NCI-H1092 (cell line): Measurements from ENCODE around the gene USP37.
"Not testable (repeated sequence)": the region's sequence is repeated elsewhere in the genome, so short reads cannot be mapped to it uniquely, and the experiment has no call there.

Source experiments
- DNase-seq: peaks from one replicate; lab custom pipeline; 2025; lab: John Stamatoyannopoulos, UW

Gene USP37

DNA sequence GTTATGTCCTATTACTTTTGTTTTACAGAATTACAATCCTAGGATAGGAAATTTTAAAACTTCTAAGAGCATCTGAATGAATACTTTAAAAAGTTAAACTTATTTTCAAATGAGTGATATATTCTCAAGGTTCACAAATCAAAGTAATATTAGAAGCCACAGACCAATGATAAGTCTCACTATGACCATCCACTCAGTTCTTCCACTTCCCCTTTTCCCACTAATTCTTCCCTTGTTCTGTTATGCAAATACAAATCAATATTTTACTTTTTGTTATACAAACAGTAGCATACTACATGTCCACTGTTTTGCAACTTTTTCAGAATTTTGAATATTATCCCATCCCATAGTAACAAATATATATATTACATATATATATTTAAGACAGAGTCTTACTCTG is 20.2 kb downstream of the USP37 start:
- no peak for DNase-seq

- no peak for DNase-seq
These were observed 20.6 kb downstream of the USP37 start for GRCh38 chr2:218547511-218547910.

DNA sequence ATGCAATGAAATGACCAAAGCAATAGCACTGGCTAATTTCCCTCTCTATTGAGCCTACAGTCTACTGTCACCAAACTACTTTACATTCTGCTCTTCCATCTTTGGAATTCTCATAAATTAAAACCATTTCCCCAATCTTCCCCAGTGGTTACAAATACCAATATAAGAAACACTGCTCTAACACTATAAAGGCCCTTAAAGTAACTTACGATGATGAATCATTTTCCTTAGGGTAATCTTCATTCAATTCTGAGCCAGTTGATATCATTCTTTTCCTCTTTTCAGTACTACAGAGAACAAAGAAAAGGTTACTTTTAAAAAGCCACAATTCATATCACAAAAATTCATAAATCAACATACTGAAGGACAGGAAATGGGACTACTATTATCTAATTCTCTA is 22.1 kb downstream of the USP37 start:
- no peak for DNase-seq

DNA sequence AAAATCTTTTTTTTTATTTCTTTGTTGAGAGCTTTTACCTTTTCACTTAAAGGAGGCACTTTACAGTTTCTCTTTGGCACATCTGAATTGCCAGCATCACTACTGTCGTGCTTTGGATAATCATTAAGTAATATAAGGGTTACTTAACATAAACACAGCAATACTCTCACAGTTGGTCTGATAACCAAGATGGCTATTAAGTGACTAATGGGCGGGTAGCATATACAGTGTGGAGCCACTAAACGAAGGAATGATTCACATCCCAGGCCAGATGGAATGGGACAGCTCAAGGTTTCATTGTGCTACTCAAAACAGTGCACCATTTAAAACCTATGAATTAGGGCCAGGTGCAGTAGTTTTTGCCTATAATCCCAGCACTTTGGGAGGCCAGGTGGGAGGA is 28.1 kb downstream of the USP37 start:
- DNase-seq: no peak

DNA sequence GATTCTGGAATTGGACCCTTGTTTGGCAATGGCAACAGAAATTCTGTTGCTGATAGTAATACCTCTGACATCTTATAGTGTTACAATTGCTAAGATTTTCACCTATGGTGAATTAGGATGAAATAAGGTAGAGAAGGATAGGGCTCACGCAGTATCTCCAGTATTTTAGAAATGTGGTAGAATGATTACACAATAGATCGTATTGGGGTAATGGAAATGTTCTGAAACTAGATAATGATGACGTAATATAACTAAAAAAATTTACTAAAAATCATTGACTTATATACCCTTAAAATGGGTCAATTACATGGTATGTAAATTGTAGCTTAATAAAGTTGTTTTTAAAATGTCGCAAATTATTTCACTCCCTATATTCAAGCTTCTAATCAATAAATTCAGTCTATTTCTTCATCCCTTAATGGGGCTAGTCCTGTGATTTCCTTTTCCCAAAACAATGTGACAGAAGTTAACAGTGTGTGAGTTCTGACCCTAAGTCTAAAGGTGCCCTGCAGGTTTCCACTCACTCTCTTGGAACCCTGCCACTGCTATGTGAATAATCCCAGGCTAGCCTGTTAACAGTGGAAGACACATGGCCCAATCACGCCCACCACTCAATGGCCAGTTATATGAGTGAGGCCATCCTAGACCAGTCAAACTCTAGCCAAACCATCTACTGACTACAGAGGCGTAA is 31.2 kb downstream of the USP37 start:
- DNase-seq: no peak

DNA sequence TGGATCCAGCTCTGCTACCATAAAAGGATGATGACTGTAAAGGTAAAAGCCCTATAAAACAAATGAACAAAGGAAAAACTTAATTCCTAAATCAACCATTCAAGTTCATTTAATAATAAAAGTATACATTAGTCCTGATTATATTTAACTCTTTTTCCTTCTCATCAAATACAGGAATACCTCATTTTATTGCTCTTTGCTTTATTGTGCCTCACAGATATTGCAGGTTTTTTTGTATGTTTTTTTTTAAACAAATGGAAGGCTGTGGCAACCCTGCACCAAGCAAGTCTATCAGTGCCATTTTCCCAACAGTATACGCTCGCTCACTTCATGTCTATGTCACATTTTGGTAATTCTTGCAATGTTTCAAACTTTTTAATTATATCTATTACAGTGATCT is 38.2 kb downstream of the USP37 start:
- no peak for DNase-seq

GRCh38 chr2:218528409-218528808 is 39.7 kb downstream of the USP37 start:
- DNase-seq: not testable (repeated sequence)

DNA sequence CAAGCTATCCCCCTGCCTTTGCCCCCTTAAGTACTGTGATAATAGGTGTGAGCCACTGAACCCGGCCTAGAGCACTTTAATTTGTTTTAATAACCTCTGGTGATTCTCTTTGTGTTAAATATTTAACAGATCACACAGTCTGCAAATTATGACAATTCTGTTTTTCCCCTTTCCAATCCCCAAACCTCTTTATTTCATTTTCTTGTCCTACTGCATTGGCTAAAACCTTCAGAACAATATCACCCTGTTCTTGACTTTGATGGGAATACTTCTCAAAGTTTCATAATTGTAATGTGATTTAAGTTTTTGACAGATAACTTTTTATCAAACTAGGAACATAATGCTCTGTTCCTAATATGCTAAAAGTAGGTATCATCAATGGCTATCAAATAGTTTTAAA is 44.5 kb downstream of the USP37 start:
- no peak for DNase-seq

DNA sequence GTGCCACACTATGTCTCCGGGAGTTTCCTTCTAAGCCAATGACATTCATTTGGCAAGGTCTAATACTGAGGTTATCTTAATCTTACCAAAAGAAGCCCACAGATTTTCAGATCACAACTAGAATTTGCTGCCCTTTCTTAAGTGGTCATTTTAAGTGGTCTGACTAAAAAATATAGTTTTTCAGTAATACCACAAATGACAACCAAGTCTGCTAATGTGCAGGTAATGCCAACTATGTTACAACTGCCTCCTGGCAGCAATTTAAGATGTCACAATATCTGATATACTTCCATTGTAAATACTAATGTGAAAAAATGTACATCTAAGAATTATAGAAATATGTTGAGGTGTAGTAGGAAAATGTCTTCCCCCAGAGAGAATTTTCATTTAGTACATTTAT is 49.3 kb downstream of the USP37 start:
- no peak for DNase-seq

GRCh38 chr2:218517434-218518206 is 50.5 kb downstream of the USP37 start:
- DNase-seq: no peak

- DNase-seq: no peak
These were observed 51.5 kb downstream of the USP37 start for GRCh38 chr2:218516614-218517013.

GRCh38 chr2:218513676-218514075 is 54.5 kb downstream of the USP37 start:
- no peak for DNase-seq

GRCh38 chr2:218508299-218508698 is 59.9 kb downstream of the USP37 start:
- DNase-seq: no peak

DNA sequence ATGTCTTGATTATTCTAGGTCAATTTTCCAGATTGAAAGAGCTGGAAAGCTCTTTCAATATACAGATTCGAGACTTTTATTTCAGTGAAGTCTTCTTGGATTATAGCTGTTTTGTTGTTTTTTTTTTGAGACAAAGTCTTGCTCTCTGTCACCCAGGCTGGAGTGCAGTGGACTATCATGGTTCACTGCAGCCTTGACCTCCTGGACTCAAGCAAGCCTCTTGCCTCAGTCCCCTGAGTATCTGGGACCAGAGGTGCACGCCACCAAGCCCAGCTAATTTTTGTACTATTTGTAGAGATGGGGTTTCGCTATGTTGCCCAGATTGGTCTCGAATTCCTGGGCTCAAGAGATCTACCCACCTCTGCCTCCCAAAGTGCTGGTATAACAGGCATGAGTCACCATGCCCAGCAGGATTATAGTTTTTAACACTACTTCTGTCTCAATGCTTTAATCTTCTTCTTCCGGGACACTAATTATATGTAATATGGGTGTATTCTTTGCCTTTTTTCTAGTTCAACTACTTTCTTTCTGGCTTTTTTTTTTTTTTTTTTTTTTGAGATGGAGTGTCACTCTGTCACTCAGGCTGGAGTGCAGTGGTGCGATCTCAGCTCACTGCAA is 62.3 kb downstream of the USP37 start:
- DNase-seq: no peak

DNA sequence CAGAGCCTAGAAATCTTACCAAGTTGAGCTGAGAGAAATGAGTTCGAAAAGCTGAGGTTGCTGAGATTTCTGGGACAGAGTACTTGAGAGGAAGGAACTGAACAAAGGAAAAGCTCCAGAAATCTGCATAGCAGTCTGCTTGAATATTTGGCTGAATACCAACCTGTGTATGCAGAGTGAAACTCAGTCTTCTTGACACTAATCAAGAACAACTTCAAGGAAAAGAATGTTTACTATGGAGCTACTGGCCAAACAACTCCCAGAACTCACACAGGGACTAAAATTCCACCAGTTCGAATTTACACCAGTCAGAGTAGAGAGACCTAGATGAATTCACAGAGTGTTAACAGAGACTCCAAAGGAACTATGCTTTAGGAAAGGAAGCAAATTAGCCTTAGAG is 66.5 kb downstream of the USP37 start:
- DNase-seq: no peak

- DNase-seq: no peak
These were observed 67.6 kb downstream of the USP37 start for GRCh38 chr2:218500501-218501060.

GRCh38 chr2:218485986-218486667 is 82.0 kb downstream of the USP37 start:
- DNase-seq: no peak

GRCh38 chr2:218482651-218483050 is 85.5 kb downstream of the USP37 start:
- DNase-seq: no peak

GRCh38 chr2:218479595-218479994 is 88.6 kb downstream of the USP37 start:
- DNase-seq: no peak

GRCh38 chr2:218478544-218478943 is 89.6 kb downstream of the USP37 start:
- no peak for DNase-seq

DNA sequence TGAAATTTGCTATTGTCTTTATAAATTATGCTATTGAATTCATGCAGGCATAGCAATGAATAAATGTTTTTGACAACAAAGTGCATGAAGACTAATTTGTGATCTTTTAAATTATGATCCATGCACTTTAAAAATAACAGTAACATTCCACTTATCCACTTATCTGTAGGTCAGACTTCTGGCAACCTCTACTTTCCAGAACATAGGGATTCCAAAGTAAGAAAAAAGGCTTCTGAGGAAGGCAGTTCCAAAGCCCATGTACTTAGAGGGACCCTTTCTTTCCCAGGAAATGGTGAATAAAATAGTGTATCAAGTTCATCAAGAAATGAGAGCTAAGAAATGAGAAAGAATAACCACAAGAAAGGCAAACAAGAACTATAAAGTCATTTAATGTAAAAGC is 90.9 kb downstream of the USP37 start:
- DNase-seq: no peak

DNA sequence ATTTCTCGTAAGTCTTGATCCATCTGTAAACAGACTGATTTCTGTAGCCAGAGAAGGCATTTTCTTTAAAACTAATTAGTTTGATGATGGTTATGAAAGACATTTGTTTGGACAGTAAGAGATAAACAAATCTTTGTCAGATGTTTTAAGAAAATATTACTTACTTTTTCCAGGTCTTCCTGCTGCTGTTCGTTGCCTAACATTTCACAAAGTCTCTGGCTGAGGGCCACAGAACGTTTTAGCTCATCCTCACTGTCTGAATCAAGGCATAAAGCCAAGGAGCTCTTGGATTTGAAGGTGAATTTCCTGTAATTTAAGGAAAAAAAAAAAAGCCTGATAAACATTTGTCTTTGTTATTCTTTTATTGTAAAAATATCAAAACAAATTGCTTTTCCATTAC is 91.5 kb downstream of the USP37 start:
- DNase-seq: no peak
